Liver (tissue), 3 donors: Measurements from ENCODE around the gene VRTN.

ENCODE experiments used
- EGR1 ChIP-seq, 2 donors: IDR thresholded peaks; 2 replicates each; pipeline ENCODE4 v1.6.1; 2016 to 2018; ENCODE audit warnings: antibody characterized with exemption in 2 of 2, low read depth in 2 of 2
- RXRA ChIP-seq, 2 donors: IDR thresholded peaks; 2 replicates each; pipeline ENCODE4 v1.6.1; 2017 to 2018; ENCODE audit warnings: antibody characterized with exemption in 2 of 2, mild to moderate bottlenecking in 1 of 2
- TF ChIP-seq, protein P1 (sequence below): fragments of 150-350 bp; IDR thresholded peaks from 2 replicates; pipeline ENCODE4 v1.5.1; 2017; ENCODE audit warnings: improper control_type of control experiment, low read depth, low read length; ENCODE audit not compliant: missing input control
- donor health status: healthy.
- donor health status: healthy.

DNA sequence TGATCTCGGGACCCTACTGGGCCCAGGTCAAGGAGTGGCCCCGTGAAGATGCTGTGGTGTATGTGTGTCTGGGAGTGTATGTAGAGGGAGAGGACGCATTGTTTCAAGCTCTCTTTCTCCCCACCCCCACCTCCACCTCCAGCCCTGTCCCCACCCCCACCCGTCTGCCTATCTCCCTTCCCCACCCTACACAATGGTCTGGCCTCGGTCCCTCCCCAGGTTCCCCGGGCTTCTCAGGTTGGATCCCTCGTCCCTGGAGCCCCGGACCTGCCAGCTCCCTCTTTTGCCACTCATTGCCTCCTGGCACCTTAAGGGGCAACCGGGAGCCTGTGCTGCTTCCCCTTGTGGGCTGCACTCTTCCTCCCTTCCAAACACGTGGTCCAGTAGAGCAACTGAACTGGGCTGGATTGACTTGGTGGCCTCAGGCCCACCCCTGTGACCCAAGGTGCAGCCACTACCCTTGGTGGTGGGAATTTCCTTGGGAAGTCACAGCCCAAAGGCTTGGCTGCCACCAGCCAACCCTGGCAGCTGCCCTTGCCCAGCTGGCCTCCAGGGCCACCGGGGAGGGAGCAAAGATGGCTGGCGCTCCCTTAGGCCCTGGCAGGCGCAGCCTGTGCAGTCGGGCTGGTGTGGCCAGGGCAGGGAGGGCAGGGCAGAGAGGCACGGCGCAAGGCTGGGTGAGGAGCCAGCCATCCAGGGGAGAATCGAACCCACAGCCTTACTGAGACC lies 628 bp downstream of the VRTN start:
- TF ChIP-seq EGR1 (IDR thresholded peaks at IDR 0.05; ENCODE audit: low read depth in 2 of 2) (no peak), RXRA (IDR thresholded peaks at IDR 0.05) (no peak)
- TF ChIP-seq, protein P1, sequence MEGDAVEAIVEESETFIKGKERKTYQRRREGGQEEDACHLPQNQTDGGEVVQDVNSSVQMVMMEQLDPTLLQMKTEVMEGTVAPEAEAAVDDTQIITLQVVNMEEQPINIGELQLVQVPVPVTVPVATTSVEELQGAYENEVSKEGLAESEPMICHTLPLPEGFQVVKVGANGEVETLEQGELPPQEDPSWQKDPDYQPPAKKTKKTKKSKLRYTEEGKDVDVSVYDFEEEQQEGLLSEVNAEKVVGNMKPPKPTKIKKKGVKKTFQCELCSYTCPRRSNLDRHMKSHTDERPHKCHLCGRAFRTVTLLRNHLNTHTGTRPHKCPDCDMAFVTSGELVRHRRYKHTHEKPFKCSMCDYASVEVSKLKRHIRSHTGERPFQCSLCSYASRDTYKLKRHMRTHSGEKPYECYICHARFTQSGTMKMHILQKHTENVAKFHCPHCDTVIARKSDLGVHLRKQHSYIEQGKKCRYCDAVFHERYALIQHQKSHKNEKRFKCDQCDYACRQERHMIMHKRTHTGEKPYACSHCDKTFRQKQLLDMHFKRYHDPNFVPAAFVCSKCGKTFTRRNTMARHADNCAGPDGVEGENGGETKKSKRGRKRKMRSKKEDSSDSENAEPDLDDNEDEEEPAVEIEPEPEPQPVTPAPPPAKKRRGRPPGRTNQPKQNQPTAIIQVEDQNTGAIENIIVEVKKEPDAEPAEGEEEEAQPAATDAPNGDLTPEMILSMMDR, result no peak
